Fibroblast of the conjunctiva (primary cell): Measurements from ENCODE around the gene OBSCN.
"Not testable (repeated sequence)": the region's sequence is repeated elsewhere in the genome, so short reads cannot be mapped to it uniquely, and the experiment has no call there.

ENCODE experiments used
- DNase-seq: peaks from one replicate; pipeline ENCODE4 v3.0.0-alpha.2; 2010; ENCODE audit warnings: low read depth

The OBSCN gene

DNA sequence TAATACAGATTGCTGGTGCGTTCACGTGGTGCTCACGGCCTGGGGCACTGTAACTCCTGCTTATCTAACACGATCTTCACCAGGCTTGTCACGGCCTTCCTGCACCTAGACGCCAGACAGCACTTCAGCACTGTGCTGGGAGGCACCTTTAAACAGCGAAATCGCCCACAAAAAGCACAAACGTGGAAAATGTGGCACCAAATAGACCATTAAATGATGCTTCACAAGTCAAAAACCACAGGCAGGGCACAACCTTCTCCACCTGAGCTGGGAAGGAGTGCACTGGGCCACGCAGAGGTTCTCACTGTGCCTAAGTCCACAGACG is 22.2 kb upstream of the OBSCN start:
- no peak for DNase-seq

DNA sequence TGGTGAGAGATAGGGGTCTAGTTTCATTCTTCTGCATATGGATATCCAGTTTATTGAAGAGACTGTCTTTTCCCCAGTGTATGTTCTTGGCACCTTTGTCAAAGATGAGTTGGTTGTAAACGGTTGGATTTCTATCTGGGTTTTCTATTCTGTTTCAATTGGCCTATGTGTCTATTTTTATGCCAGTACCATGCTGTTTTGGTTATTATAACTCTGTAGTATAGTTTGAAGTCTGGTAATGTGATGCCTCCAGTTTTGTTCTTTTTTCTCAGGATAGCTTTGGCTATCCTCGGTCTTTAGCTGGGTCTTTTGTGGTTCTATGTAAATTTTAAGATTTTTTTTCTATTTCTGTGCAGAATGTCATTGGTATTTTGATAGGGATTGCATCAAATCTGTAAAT is 19.6 kb upstream of the OBSCN start:
- DNase-seq, result not testable (repeated sequence)

DNA sequence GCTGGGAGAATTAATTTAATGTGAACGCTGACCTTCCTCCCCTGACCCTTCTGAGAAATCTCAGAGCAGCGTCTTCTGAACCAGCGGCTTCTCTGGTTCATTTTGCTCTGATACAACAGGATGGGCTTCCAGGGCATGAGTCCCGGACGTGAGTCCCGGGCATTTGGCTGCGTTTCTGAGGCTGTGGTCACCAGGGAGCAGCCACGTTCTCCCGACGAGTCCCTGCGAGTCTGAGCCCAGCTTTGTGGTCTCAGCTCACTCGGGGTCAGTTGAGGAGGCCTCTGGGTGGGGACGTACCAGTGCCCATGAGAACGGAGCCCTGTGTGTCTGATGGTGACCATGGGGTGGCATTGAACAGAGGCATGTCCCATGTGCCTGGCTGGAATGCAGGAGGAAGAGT is 17.7 kb upstream of the OBSCN start:
- no peak for DNase-seq

DNA sequence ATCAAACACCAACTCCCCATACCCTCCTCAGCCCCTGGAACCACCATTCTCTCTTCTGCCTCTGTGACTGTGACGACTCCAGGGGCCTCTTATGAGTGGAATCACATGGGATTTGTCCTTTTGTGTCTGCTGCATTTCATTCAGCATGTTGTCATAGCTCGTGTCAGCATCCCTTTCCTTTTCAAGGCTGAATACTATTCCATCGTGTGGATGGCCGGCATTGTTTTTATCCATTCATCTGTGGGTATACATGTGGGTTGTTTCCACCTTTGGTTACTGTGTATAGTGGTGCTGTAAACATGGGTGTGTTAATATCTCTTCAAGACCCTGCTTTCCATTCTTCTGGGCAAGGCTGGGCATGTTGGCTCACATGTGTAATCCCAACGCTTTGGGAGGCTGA is 17.1 kb upstream of the OBSCN start:
- DNase-seq, result no peak

DNA sequence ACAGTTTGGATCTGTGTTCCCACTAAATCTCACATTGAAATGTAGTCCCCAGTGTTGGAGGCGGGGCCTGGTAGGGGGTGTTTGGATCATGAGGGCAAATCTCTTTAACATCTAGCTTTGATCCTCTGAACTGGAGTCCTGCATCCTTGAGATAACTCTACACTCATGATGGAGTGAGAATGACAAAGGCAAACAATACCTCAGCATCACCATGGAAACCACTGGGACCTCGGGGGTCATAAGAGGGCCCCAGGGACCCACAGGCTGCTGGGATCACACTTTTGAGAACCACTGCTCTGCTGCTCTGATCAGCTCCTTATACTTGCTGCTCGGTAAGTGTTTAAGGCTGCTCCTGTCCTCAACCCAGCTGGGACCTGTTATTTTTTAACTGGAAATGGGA is 13.4 kb upstream of the OBSCN start:
- no peak for DNase-seq

DNA sequence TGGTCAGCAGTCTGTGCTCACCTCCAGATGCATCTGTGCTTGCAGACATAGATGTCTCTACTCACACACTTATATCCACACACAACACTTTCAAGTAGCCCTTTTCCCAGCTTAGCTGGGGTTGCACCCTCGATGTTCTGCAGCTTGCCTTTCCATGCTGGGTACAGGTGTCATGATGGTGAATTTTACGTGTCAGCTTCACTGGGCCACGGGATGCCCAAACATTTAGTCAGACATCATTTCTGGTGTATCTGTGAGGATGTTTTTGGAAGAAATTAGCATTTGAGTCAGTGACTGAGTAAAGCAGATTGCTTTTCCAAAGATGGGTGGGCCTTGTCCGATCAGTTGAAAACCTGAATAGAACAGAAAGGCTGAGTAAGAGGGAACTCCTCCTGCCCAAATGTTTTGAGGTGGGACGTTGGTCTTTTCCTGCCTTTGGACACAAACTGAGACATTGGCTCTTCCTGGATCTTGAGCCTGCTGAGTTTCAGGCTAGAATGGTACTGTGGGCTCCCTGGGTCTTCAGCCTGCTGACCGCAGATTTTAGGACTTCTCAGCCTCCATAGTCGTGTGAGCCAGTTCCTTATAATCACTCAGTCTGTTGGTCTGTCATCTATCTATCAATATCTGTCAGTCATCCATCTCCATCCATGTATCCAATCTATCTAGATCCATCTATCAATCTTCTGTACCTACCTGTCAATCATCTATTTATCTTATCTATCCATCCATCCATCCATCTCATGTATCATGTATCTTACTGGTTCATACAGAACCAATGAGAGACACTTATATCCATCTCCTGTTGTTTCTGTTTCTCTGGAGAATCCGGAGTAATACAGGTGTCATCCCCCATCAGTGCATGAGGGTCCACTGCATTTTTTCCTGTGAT is 12.7 kb upstream of the OBSCN start:
- DNase-seq, result no peak

DNA sequence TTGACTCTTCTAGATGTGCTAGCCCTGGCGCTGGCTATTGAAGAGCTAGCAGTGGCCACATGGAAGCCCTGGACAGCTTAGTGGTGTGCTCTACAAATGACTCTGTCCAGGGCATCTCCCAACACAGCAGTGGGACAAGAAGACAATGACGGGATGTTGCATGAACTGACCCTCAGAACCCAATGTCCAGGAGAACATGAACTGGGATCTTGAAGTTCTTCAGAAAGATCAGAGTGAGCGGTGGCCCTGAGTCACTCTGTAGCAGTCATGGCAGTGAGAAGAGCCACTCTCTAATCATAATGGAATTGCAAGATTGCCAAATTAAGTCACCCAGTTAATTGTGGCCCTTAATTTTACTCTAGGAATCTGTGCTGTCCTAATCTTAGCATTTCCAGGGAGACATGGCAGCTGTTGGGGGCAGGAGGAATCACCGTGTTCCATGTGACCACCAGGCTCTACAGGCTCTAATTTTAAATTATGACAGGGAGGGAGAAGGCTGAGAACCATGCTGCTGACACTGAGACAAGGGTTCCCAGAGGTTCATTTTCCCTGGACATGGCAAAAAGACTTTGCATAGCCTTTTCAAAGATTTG is 10.2 kb upstream of the OBSCN start:
- no peak for DNase-seq

DNA sequence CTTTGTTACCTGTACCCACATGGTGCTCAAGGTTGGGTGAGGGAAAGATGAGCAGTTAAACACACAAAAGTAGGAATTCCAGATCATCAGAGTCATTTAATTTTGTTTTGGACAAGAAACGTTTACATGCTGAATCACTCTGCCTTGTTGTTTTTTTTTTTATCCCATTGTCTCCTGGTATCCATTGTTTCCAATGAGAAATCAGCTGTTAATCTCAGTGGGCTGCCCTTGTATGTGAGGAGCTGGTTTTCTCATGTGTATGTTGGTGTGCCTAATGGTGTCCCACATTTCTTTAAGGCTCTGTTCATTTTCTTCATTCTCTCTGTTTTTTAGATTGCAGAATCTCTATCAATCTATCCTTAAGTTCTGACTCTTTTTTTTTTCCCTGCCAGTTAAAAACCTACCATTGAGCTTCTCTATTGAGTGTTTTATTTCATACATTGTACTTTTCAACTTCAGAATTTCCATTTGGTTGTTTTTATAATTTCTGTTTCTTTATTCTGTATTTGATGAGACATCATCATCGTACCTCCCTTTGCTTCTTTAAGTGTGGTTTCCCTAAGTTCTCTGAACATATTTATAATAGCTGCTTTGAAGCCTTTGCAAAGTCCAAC is 8.8 kb upstream of the OBSCN start:
- no peak for DNase-seq

DNA sequence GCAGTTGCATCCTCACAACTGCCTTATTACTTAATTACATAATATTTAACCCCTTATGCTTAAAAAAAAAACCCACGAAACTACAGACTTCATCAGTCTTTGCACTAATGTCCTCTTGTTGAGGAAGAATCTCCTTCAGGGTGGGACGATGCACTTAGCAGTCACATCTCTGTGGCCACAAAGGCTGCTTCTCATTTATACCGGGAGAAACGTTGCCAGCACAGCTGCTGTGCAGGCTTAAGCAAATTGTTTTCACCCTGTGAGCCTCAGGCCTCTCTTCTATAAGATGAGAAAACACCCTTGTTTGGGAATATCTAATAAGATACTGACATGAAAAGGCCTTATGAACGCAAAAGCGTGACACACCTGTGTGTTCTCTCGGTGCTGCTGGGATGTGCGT is 2.9 kb upstream of the OBSCN start:
- DNase-seq, result no peak

DNA sequence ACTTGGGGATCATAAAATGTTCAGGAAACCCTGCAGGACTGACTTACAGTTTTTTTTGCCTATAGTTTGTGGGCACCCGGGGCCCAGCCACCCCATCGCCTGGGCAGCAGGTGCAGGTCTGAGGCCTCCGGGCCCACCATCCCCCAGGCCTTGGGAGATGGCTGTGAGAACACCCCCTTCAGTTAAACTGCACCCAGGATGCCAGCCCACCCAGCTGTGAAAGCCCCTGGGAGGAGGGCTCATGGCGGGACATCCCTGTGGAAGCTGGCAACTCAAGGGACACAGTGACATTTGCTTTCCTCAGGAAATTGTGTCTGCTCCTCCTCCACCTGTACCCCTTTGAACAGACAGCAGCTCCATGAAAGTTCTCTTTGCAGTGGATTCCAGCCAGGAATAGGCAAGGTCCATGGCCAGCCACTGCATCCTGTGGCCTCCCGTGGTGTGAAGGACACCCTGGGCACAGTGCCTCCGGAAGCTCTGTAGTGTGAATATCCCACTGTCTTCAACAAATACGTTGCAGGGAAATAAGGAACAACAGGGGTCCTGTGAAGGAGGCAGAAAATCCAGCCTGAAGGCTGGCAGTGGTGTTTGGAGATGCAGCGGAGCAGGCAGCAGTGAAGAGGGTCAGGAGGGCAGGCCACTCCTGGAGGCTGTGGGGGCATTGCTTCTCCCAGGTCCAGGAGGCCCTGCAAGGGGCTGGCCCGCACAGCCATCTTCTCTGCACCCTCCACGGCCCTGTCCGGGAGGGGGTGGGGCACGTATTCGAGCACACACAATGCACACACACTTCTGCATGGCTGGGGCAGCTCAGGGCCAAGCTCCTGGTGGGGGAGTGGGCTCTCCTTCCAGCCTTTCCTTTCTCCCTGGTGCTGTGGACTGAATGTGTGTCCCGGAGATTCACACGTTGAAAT is 2.1 kb upstream of the OBSCN start:
- no peak for DNase-seq

DNA sequence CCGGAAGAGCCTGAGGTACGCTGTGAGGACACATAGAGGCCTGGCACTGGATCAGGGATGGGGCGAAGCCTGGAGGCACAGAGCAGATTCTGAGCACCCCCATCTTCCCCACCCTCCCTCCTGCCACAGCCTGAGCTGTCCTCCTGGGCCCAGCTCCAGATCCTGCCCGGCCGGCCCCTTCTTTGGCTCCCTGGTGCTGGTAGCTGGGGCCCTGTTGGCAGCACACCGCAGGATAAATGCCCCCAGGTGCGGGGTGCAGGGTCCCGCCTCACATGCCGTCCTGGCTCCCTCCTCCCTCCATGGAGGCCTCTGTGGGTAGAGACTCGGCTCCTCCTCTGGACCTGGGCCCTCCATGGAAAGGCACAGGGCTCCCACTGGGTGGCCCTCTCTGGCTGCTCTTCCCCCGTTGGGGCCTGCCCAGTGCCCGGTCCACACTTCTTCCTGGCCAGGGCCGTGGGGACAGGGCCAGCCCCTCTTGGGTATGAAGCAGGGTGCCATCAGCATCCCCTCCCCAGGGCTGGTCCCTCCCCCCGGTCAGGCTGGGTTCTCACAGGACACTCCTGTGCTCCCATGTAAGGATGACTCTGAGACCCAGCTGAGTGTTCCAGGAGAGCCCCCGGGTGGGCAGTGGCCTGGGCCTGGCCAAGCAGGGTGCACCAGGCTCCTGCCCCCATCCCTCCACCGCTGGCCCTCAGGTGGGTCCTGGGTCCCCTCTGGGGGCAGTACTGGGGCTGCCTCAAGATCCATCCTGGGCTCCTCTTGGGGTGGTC is 1.1 kb upstream of the OBSCN start:
- no peak for DNase-seq

DNA sequence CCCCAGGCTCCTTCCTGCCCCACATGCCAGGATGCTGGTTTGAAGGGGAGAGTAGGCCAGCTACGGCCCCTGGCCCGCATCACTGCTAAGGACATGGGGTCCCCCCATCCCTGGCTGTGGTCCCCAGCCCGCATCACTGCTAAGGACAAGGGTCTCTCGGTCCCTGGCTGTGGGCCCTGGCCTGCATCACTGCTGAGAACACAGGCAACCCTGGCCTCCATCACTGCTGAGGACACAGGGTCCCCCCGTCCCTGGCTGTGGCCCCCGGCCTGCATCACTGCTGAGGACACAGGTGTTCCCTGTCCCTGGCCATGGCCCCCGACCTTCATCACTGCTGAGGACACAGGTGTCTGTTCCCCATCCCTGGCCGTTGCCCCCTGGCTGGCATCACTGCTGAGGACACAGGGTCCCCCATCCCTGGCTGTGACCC is 448 bp upstream of the OBSCN start:
- no peak for DNase-seq

DNA sequence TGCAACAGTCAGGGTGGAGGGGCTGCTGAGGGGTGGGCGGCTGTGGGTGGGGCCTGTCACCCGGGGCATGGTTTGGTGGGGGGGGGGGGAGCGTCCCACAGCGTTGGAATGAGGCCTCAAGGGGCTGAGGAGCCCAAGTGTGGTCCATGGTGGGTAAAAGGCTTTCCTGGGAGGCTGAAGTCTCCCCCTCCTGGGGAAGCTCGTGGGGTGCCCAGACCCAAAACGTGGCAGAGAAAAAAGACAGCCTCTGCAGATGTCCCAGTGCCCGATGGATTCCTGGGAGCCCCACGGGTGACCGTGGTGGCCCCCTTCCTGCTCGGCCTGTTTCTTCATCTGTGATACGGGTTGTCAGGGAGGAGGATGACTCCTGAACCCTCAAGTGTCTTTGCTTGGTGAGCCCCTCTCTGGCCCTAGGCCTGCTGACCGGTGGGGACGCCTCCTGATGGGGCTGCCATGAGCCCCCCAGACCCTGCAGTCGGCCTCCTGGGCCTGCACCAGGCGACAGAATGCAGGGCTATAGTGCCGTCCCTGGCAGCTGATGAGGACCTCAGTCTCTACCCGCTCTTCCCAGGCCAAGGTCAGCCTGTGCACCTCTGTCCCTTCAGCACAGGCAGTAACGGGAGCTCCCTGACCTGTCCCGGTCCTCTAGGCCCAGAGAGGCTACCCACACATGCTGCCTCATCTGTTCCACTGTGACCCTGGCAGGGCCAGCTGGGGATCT is 1.1 kb downstream of the OBSCN start:
- no peak for DNase-seq

DNA sequence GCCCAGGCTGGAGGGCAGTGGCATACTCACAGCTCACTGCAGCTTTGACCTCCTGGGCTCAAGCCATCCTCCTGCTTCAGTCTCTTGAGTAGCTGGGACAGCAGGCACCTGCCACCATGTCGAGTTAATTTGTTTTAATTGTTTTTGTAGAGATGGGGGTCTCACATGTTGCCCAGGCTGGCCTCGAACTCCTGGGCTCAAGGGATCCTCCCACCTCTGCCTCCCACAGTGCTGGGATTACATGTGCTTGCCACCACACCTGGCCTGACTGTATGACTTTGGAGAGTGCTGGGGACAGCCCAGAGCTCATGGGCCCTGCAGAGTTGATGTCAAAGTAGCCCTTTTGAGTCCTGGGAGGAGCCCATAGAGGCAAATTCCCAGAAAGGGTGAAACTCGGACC is 1.8 kb downstream of the OBSCN start:
- no peak for DNase-seq

DNA sequence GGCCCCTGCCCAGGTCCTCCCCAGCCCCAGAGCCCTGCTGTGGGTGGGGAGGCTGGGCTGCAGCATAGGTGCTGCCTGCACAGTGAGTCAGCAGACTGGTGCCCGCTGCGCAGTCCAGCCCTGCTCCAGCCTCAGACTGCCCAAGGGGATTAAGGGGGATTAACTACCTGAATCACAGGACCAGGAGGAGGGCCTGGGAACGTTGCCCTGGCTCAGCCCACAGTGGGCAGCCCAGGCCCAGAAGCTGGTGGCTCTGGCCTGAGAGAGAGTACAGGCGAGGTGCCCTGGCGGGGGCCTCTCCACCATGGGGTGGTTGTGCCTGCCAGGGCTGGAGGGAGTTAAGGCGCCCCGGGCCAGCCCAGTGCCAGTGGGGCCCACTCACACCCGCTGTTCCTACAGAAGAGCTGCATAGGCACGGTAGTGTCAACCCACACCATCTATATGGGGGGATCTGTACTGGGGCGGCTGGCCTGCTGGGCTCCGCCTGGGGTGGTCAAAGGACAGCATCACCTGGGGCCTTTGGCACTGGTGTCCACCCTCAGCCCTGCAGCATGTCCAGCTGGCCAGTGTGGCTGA is 2.3 kb downstream of the OBSCN start:
- no peak for DNase-seq

DNA sequence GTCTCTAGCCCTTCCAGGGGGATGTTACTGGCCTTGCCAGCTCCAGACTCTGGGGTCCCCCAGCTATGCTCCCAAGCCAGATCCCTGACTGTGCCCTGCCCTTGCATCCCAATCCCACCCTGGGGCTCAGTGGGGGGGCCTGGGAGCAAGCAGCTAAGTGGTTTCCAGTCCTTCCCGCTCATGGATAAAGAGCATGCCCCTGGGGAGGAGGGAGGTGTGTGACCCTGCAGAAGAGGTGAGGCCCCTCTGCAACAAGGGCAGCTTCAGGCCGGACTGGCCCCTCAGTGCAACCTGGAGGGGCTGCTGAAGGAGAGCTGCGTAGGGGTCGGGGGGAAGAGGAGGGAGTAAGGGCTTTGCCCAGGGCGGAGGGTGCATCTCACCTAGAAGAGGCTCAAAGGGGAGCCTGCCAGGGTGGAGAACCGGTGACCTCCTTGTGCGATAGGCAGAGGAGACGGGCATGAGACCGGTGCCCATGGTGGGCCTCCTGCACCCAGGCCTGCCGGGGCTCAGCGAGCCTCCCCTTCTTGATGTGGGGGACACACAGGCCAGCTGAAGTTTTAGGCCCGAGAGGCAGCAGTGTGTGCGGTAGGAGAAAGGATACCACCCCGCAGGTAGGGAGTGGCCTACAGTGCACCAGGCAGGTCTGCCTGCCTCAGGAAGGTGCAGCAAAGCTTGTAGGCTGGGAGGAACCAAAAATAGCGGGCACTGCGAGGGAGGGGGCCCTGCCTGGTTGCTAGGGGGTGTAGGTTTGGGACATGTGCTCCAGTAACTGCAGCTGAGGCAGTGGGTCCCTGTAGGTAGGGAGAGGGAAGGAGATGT is 3.1 kb downstream of the OBSCN start:
- DNase-seq, result no peak

DNA sequence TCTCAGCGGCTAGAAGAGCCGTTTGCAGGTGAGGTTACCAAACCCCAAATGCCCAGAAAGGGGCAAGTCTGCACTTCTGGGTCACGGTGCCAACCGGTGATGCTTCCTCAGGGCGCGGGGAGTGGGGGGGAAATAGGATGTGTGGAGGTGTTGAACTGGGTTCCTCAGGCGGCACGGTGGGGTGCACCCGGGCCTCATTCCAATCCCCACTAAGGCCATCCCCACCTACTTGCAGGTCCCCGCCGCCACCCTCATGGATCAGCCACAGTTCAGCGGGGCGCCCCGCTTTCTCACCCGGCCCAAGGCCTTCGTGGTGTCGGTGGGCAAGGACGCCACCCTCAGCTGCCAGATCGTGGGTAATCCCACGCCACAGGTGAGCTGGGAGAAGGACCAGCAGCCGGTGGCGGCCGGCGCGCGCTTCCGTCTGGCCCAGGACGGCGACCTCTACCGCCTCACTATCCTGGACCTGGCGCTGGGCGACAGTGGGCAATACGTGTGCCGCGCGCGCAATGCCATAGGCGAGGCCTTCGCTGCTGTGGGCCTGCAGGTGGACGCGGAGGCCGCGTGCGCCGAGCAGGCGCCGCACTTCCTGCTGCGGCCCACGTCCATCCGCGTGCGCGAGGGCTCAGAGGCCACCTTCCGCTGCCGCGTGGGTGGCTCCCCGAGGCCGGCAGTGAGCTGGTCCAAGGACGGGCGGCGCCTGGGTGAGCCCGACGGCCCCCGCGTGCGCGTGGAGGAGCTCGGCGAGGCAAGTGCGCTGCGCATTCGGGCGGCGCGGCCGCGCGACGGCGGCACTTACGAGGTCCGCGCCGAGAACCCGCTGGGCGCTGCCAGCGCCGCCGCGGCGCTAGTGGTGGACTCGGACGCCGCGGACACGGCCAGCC is 3.9 kb downstream of the OBSCN start:
- DNase-seq, result no peak

DNA sequence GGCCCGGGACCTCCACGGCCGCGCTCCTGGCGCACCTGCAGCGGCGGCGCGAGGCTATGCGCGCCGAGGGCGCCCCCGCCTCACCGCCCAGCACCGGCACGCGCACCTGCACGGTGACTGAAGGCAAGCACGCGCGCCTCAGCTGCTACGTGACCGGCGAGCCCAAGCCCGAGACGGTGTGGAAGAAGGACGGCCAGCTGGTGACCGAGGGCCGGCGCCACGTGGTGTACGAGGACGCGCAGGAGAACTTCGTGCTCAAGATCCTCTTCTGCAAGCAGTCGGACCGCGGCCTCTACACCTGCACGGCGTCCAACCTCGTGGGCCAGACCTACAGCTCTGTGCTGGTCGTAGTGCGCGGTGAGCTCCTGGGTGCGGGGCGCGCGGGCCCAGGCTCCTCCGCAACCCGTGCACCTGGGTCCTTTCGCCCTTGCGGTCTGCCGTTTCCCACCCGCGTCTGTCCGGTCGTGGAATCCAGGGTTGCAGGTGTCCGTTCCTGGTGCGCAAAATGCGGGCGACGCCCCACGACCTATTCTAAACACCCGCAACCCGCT is 4.6 kb downstream of the OBSCN start:
- no peak for DNase-seq
